ENCODE results near the gene GRHPR. TPM values are rescaled to one million over a fixed set of nuclear protein-coding genes. Genes with fewer than 3 reads are reported as not detected.
"Not testable (repeated sequence)": the region's sequence is repeated elsewhere in the genome, so short reads cannot be mapped to it uniquely, and the experiment has no call there.

The GRHPR gene
- total RNA-seq, 1 experiment from 2014 or later, result 111 TPM

- not testable (repeated sequence) for H3K36me3 ChIP-seq, H3K4me3 ChIP-seq, H3K27me3 ChIP-seq, H3K9me3 ChIP-seq, DNase-seq
Measured at GRCh38 chr9:37477987-37478619, 55.6 kb downstream of the GRHPR start.

DNA sequence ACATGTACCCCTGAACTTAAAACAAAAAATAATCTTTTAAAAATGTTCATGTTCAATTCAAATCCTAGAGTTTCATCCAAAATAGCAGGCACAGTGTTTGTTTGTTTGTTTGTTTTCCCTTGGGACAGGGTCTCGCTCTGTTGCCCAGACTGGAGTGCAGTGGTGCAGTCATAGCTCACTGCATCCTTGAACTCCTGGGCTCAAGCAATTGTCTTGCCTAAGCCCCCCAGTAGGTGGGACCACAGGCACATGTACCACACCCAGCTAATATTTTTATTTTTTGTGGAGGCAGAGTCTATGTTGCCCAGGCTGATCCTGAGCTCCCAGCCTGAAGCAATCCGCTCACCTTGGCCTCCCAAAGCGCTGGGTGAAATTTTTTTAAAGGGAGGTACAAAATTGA lies 58.3 kb downstream of the GRHPR start:
- Histone ChIP-seq H3K27me3 (no peaks in the 10 kb centered on the region), H3K4me3 (no peak overlapping the region)
- DNase-seq, result no peak

DNA sequence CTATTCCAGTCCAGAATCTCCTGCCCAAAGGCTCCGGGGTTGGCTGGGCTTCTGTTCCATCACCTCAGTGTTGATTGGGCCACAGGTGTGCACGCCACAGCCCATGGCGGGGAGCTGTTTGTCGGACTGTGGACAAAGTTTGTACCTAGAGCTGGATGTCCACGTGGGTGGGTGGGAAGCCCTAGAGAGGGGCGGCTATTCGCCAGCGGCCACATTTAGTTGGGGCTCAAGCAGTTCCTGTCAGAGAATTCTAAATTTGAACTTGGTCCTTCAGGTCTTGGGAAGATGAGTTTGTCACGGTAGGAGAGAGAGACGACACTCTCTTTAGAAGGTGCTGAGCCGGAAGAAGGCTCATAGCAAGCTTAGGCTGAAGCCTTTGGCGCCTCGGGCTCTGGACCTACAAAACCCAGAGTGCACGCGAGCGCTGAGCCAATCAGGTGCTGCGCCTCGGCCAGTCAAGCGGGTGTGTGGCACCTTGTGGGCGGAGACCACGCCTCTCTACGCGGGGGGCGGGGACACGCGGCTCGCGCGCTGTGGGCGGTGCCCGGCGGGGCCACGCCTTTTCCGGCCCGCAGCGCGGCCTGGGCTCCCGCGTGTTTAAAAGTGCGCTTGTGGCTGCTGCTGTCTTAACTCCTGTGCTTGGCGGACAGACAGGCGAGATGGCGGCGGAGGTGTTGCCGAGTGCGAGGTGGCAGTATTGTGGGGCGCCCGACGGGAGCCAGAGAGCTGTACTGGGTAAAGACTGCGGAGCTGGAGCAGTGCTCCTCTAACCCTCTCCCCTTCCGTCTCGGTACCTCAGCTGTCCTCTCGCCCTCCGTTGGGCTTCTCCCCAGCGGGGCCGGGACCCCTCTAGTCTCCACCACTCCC lies 63.1 kb downstream of the GRHPR start, which contains the start of gene POLR1E:
Gene POLR1E, plus strand, starts transcription at position 560 of the 867 bp plus-strand sequence. Its CDS starts 100 bp downstream, at position 660.
- Histone ChIP-seq H3K27me3 (no peaks in the 10 kb centered on the region), H3K36me3 (peaks cover 33% of the 10 kb centered on the region), H3K9me3 (no peaks in the 10 kb centered on the region), H3K4me3 (peak within 1 kb of the TSS; percentile 82)
- DNase-seq, result peak; percentile 93

More for the DNA sequence above, 58.3 kb downstream of the GRHPR start:
- Histone ChIP-seq H3K9me3 (no peaks in the 10 kb centered on the region), H3K36me3 (no peaks in the 10 kb centered on the region)

GRCh38 chr9:37486256-37486615 lies 63.7 kb downstream of the GRHPR start:
- DNase-seq, result peak; percentile 8
- Histone ChIP-seq H3K36me3 (peaks cover 40% of the 10 kb centered on the region), H3K27me3 (no peaks in the 10 kb centered on the region), H3K4me3 (peak overlapping the region; percentile 82), H3K9me3 (no peaks in the 10 kb centered on the region)

Other genes with a start within 250 kb of the GRHPR start
- gene ZBTB5, start 42.8 kb downstream of the GRHPR start, total RNA-seq (2014; rRNA removed; shearing (Covaris generic); ENCODE audit: low replicate concordance), result 4.4 and 9.1 TPM in 2 replicates
- 82.3 and 92.4 TPM in 2 replicates for gene POLR1E, start 63.3 kb downstream of the GRHPR start, total RNA-seq (2014; rRNA removed; shearing (Covaris generic); ENCODE audit: low replicate concordance)
- gene FBXO10, start 153.7 kb downstream of the GRHPR start, total RNA-seq (2014; rRNA removed; shearing (Covaris generic); ENCODE audit: low replicate concordance), result 0.84 and 4.3 TPM in 2 replicates
- 101 and 179 TPM in 2 replicates for gene TOMM5, start 169.9 kb downstream of the GRHPR start, total RNA-seq (2014; rRNA removed; shearing (Covaris generic); ENCODE audit: low replicate concordance)
- not detected in 2 replicates for gene FRMPD1, start 228.3 kb downstream of the GRHPR start, total RNA-seq (2014; rRNA removed; shearing (Covaris generic); ENCODE audit: low replicate concordance)